MM.1S (cell line): ENCODE measurements around the gene CCDC28B.

Experiments
- CTCF ChIP-seq: fragments of 300-600 bp; sonication (generic); IDR thresholded peaks from 2 replicates; pipeline ENCODE4 v1.5.1; 2016; ENCODE audit warnings: antibody characterized with exemption, low read length, mixed read lengths
- EZH2 ChIP-seq: fragments of 300-600 bp; sonication (generic); optimal IDR thresholded peaks from 2 replicates; pipeline ENCODE3; 2017; ENCODE audit warnings: low read depth, mild to moderate bottlenecking, antibody characterized with exemption, low read length, mixed read lengths
- EZH2phosphoT487 ChIP-seq: fragments of 300-600 bp; sonication (generic); IDR thresholded peaks from 2 replicates; pipeline ENCODE4 v1.6.1; 2018; ENCODE audit warnings: antibody characterized with exemption, low read length

GRCh38 chr1:32231843-32232432, 31.5 kb downstream of the CCDC28B start:
- TF ChIP-seq CTCF (no peak), EZH2phosphoT487 (no peak), EZH2 (no peak)
